DMS53 treated with DMSO at 0.1 percent for 48 hours (cell line): ENCODE results near the gene HORMAD2.

Experiments used
- DNase-seq: peaks from one replicate; lab custom pipeline; 2025; ENCODE audit not compliant: unreplicated experiment; lab: John Stamatoyannopoulos, UW

Gene HORMAD2

GRCh38 chr22:30079952-30080533 lies at the start of gene HORMAD2:
TSS of gene HORMAD2 (plus strand) at chr22:30080464. CDS start at chr22:30093953, 13,489 bp downstream.
- DNase-seq: peak; percentile 18

GRCh38 chr22:30031328-30031727 lies 48.9 kb upstream of the HORMAD2 start:
- no peak for DNase-seq

GRCh38 chr22:30031764-30032455 lies 48.4 kb upstream of the HORMAD2 start:
- DNase-seq: no peak

- DNase-seq: no peak
Measured at GRCh38 chr22:30033137-30033536, 47.1 kb upstream of the HORMAD2 start.

GRCh38 chr22:30033901-30034300 lies 46.4 kb upstream of the HORMAD2 start:
- no peak for DNase-seq

GRCh38 chr22:30036656-30037055 lies 43.6 kb upstream of the HORMAD2 start:
- no peak for DNase-seq

- no peak for DNase-seq
Measured at GRCh38 chr22:30038219-30038618, 42.0 kb upstream of the HORMAD2 start.

- DNase-seq: no peak
Measured at GRCh38 chr22:30040499-30041260, 39.6 kb upstream of the HORMAD2 start.

GRCh38 chr22:30041475-30041874 lies 38.8 kb upstream of the HORMAD2 start:
- DNase-seq: no peak

- DNase-seq: no peak
Measured at GRCh38 chr22:30041881-30042280, 38.4 kb upstream of the HORMAD2 start.

- DNase-seq: no peak
Measured at GRCh38 chr22:30043161-30043560, 37.1 kb upstream of the HORMAD2 start.

- peak; percentile 0 for DNase-seq
Measured at GRCh38 chr22:30044369-30044768, 35.9 kb upstream of the HORMAD2 start.

GRCh38 chr22:30044881-30045493 lies 35.3 kb upstream of the HORMAD2 start:
- DNase-seq: no peak

- DNase-seq: no peak
Measured at GRCh38 chr22:30045494-30045887, 34.8 kb upstream of the HORMAD2 start.

GRCh38 chr22:30045901-30046715 lies 34.2 kb upstream of the HORMAD2 start:
- DNase-seq: no peak

GRCh38 chr22:30046716-30047363 lies 33.4 kb upstream of the HORMAD2 start:
- DNase-seq: no peak

- DNase-seq: no peak
Measured at GRCh38 chr22:30047364-30047738, 32.9 kb upstream of the HORMAD2 start.

GRCh38 chr22:30048681-30049080 lies 31.6 kb upstream of the HORMAD2 start:
- no peak for DNase-seq

GRCh38 chr22:30054067-30054763 lies 26.0 kb upstream of the HORMAD2 start:
- DNase-seq: no peak

- DNase-seq: no peak
Measured at GRCh38 chr22:30054764-30055069, 25.5 kb upstream of the HORMAD2 start.
